Esophagus (tissue), 2 donors: Measurements from ENCODE around the gene GHR. TPM values are rescaled to one million over a fixed set of nuclear protein-coding genes. Genes with fewer than 3 reads are reported as not detected.
"Not testable (repeated sequence)": the region's sequence is repeated elsewhere in the genome, so short reads cannot be mapped to it uniquely, and the experiment has no call there.

Experiments
- H3K27ac ChIP-seq, 2 donors: one replicate each; pipeline ENCODE4 v1.5.1; 2013; ENCODE audit warnings: low read depth in 2 of 2, mild to moderate bottlenecking in 2 of 2, inconsistent platforms in 1 of 2, low read length in 1 of 2, moderate library complexity in 1 of 2
- H3K27me3 ChIP-seq, 2 donors: one replicate each; pipeline ENCODE4 v1.6.1; 2013; ENCODE audit warnings: low read length in 2 of 2, control low read depth in 1 of 2, mild to moderate bottlenecking in 1 of 2; ENCODE audit not compliant: insufficient read depth in 2 of 2, control insufficient read depth in 1 of 2
- H3K36me3 ChIP-seq, 2 donors: one replicate each; pipeline ENCODE4 v1.6.1; 2013; ENCODE audit warnings: low read length in 1 of 2; ENCODE audit not compliant: control insufficient read depth in 2 of 2, insufficient read depth in 2 of 2
- H3K4me1 ChIP-seq, 2 donors: one replicate each; pipeline ENCODE4 v1.6.1; 2013; ENCODE audit warnings: low read length in 1 of 2; ENCODE audit not compliant: control insufficient read depth in 2 of 2, insufficient read depth in 2 of 2
- H3K4me3 ChIP-seq, 2 donors: one replicate each; pipeline ENCODE4 v1.5.1; 2013; ENCODE audit warnings: low read length in 2 of 2, mild to moderate bottlenecking in 2 of 2, low read depth in 1 of 2, moderate library complexity in 1 of 2
- H3K9me3 ChIP-seq, 2 donors: one replicate each; pipeline ENCODE4 v1.6.1; 2013; ENCODE audit warnings: mild to moderate bottlenecking in 2 of 2, low read depth in 1 of 2, low read length in 1 of 2, moderate library complexity in 1 of 2; ENCODE audit not compliant: control insufficient read depth in 2 of 2, insufficient read depth in 1 of 2
- WGBS, 2 donors: extraction: QIAGEN DNeasy Blood & Tissue Kit; methylation state at CpG; one replicate each; pipeline ENCODE4 v1.1.7; 2013; 5-methylcytosine and 5-hydroxymethylcytosine counted together
- polyA plus RNA-seq, 2 donors: library from polyadenylated mRNA; stranded (reverse); fragments of 200-250 nt; gene quantifications; one replicate each; pipeline ENCODE4 v1.2.3, GENCODE V29; 2013
- donor health status: healthy with polysubstance abuse.
- donor health status: Bipolar disorder and iron deficiency.

Gene GHR
- polyA plus RNA-seq, 2 donors = 1.2 to 1.6 TPM

GRCh38 chr5:42718591-42718990 is 295.4 kb downstream of the GHR start:
- Histone ChIP-seq H3K36me3 (no peaks in the 10 kb centered on the region), H3K4me3 (no peak overlapping the region), H3K27ac (no peak overlapping the region), H3K27me3 (no peaks in the 10 kb centered on the region), H3K4me1 (peaks cover 0 to 2% of the 10 kb centered on the region in 2 donors), H3K9me3 (no peaks in the 10 kb centered on the region)
- 82% methylated on average over 4 of the region's 4 CpGs for WGBS, 2 donors

- WGBS, 2 donors = 85 to 88% methylated on average over 2 of the region's 2 CpGs
- no peak overlapping the region for H3K27ac ChIP-seq
- no peaks in the 10 kb centered on the region for H3K9me3 ChIP-seq
- H3K4me1 ChIP-seq = peaks cover 0 to 2% of the 10 kb centered on the region in 2 donors
- H3K27me3 ChIP-seq = no peaks in the 10 kb centered on the region
- H3K36me3 ChIP-seq = no peaks in the 10 kb centered on the region
- no peak overlapping the region for H3K4me3 ChIP-seq
These were observed 295.8 kb downstream of the GHR start for GRCh38 chr5:42719034-42719433.

GRCh38 chr5:42720251-42720650 is 297.0 kb downstream of the GHR start:
- no peak overlapping the region for H3K4me3 ChIP-seq
- H3K27ac ChIP-seq = no peak overlapping the region
- no peaks in the 10 kb centered on the region for H3K27me3 ChIP-seq
- no peaks in the 10 kb centered on the region for H3K9me3 ChIP-seq
- H3K36me3 ChIP-seq = no peaks in the 10 kb centered on the region
- WGBS, 2 donors = 71 to 72% methylated on average over 6 of the region's 6 CpGs
- H3K4me1 ChIP-seq = peaks cover 0 to 2% of the 10 kb centered on the region in 2 donors

- Histone ChIP-seq H3K36me3 (no peaks in the 10 kb centered on the region), H3K4me3 (no peak overlapping the region), H3K9me3 (no peaks in the 10 kb centered on the region), H3K27me3 (no peaks in the 10 kb centered on the region), H3K4me1 (peaks cover 0 to 2% of the 10 kb centered on the region in 2 donors), H3K27ac (no peak overlapping the region)
These were observed 298.2 kb downstream of the GHR start for GRCh38 chr5:42721484-42721883.

- not testable (repeated sequence) for H3K27ac ChIP-seq
These were observed 311.4 kb downstream of the GHR start for GRCh38 chr5:42734531-42735058.

GRCh38 chr5:42740920-42741319 is 317.7 kb downstream of the GHR start:
- 93 to 100% methylated on average over 1 of the region's 1 CpG for WGBS, 2 donors
- H3K4me3 ChIP-seq = no peak overlapping the region
- H3K36me3 ChIP-seq = no peaks in the 10 kb centered on the region
- no peak overlapping the region for H3K27ac ChIP-seq
- no peaks in the 10 kb centered on the region for H3K9me3 ChIP-seq
- no peaks in the 10 kb centered on the region for H3K27me3 ChIP-seq
- no peaks in the 10 kb centered on the region for H3K4me1 ChIP-seq

More at GRCh38 chr5:42734531-42735058, 311.4 kb downstream of the GHR start:
- not testable (repeated sequence) for H3K36me3 ChIP-seq, H3K4me1 ChIP-seq, H3K4me3 ChIP-seq, H3K9me3 ChIP-seq, H3K27me3 ChIP-seq
- 97% methylated on average over 15 to 16 of the region's 24 CpGs for WGBS, 2 donors

- Histone ChIP-seq H3K27me3 (no peaks in the 10 kb centered on the region), H3K9me3 (no peaks in the 10 kb centered on the region), H3K36me3 (no peaks in the 10 kb centered on the region), H3K4me1 (peaks cover 0 to 2% of the 10 kb centered on the region in 2 donors), H3K4me3 (no peak overlapping the region), H3K27ac (no peak overlapping the region)
- 26 to 29% methylated on average over 4 of the region's 4 CpGs for WGBS, 2 donors
These were observed 322.2 kb downstream of the GHR start for GRCh38 chr5:42745426-42745825.

GRCh38 chr5:42745856-42746255 is 322.6 kb downstream of the GHR start:
- no peaks in the 10 kb centered on the region for H3K9me3 ChIP-seq
- no peak overlapping the region for H3K4me3 ChIP-seq
- H3K4me1 ChIP-seq = peaks cover 0 to 4% of the 10 kb centered on the region in 2 donors
- no peak overlapping the region for H3K27ac ChIP-seq
- H3K36me3 ChIP-seq = no peaks in the 10 kb centered on the region
- no peaks in the 10 kb centered on the region for H3K27me3 ChIP-seq
- 97 to 98% methylated on average over 3 of the region's 3 CpGs for WGBS, 2 donors

GRCh38 chr5:42749020-42749419 is 325.8 kb downstream of the GHR start:
- peaks cover 0 to 4% of the 10 kb centered on the region in 2 donors for H3K4me1 ChIP-seq
- no peaks in the 10 kb centered on the region for H3K36me3 ChIP-seq
- H3K27me3 ChIP-seq = no peaks in the 10 kb centered on the region
- no peak overlapping the region for H3K4me3 ChIP-seq
- H3K27ac ChIP-seq = no peak overlapping the region
- no peaks in the 10 kb centered on the region for H3K9me3 ChIP-seq

- Histone ChIP-seq H3K9me3 (no peaks in the 10 kb centered on the region), H3K4me1 (peaks cover 0 to 4% of the 10 kb centered on the region in 2 donors), H3K27ac (peak overlapping the region; percentile 47 to 79), H3K36me3 (no peaks in the 10 kb centered on the region), H3K27me3 (no peaks in the 10 kb centered on the region), H3K4me3 (no peak overlapping the region)
- 64 to 67% methylated on average over 5 of the region's 5 CpGs for WGBS, 2 donors
These were observed 327.3 kb downstream of the GHR start for GRCh38 chr5:42750507-42750906.
